ENCODE results near the gene BAHCC1. TPM values are rescaled to one million over a fixed set of nuclear protein-coding genes. Genes with fewer than 3 reads are reported as not detected.
A peak's percentile ranks its signal among the peaks of the same experiment; 100 is the strongest.

BAHCC1 gene
- total RNA-seq, 1 experiment from 2014 or later = 8.7 TPM

GRCh38 chr17:81476097-81476496 is 80.8 kb downstream of the BAHCC1 start:
- Histone ChIP-seq H3K4me3 (ENCODE audit: insufficient read depth, low read depth, low read length) (no peak overlapping the region), H3K36me3 (replicated peaks; ENCODE audit: control insufficient read depth, insufficient read depth, low read length) (no peaks in the 10 kb centered on the region), H3K27me3 (ENCODE audit: control insufficient read depth, insufficient read depth, low read length) (peaks cover 12% of the 10 kb centered on the region)
- DNase-seq = no peak

GRCh38 chr17:81476635-81477034 is 81.4 kb downstream of the BAHCC1 start:
- peaks cover 14% of the 10 kb centered on the region for H3K27me3 ChIP-seq (ENCODE audit: control insufficient read depth, insufficient read depth, low read length)
- no peak for DNase-seq
- no peak overlapping the region for H3K4me3 ChIP-seq (ENCODE audit: insufficient read depth, low read depth, low read length)
- H3K36me3 ChIP-seq (replicated peaks; ENCODE audit: control insufficient read depth, insufficient read depth, low read length) = no peaks in the 10 kb centered on the region

- no peaks in the 10 kb centered on the region for H3K36me3 ChIP-seq (replicated peaks; ENCODE audit: control insufficient read depth, insufficient read depth, low read length)
- DNase-seq = no peak
- peaks cover 19% of the 10 kb centered on the region for H3K27me3 ChIP-seq (ENCODE audit: control insufficient read depth, insufficient read depth, low read length)
- H3K4me3 ChIP-seq (ENCODE audit: insufficient read depth, low read depth, low read length) = no peak overlapping the region
These were observed 81.9 kb downstream of the BAHCC1 start for GRCh38 chr17:81477173-81477572.

GRCh38 chr17:81478119-81478518 is 82.9 kb downstream of the BAHCC1 start:
- DNase-seq = no peak
- H3K4me3 ChIP-seq (ENCODE audit: insufficient read depth, low read depth, low read length) = no peak overlapping the region
- H3K27me3 ChIP-seq (ENCODE audit: control insufficient read depth, insufficient read depth, low read length) = peaks cover 28% of the 10 kb centered on the region
- H3K36me3 ChIP-seq (replicated peaks; ENCODE audit: control insufficient read depth, insufficient read depth, low read length) = no peaks in the 10 kb centered on the region

GRCh38 chr17:81479175-81480071 is 84.2 kb downstream of the BAHCC1 start:
- peaks cover 37% of the 10 kb centered on the region for H3K27me3 ChIP-seq (ENCODE audit: control insufficient read depth, insufficient read depth, low read length)
- H3K4me3 ChIP-seq (ENCODE audit: insufficient read depth, low read depth, low read length) = no peak overlapping the region
- no peaks in the 10 kb centered on the region for H3K36me3 ChIP-seq (replicated peaks; ENCODE audit: control insufficient read depth, insufficient read depth, low read length)
- DNase-seq = no peak

GRCh38 chr17:81480140-81481072 is 85.1 kb downstream of the BAHCC1 start:
- Histone ChIP-seq H3K36me3 (replicated peaks; ENCODE audit: control insufficient read depth, insufficient read depth, low read length) (no peaks in the 10 kb centered on the region), H3K4me3 (ENCODE audit: insufficient read depth, low read depth, low read length) (no peak overlapping the region), H3K27me3 (ENCODE audit: control insufficient read depth, insufficient read depth, low read length) (peaks cover 40% of the 10 kb centered on the region)
- no peak for DNase-seq

GRCh38 chr17:81481073-81481799 is 86.0 kb downstream of the BAHCC1 start:
- peak overlapping the region; percentile 33 for H3K4me3 ChIP-seq (ENCODE audit: insufficient read depth, low read depth, low read length)
- DNase-seq = peak; percentile 99

GRCh38 chr17:81481815-81482505 is 86.7 kb downstream of the BAHCC1 start:
- no peaks in the 10 kb centered on the region for H3K36me3 ChIP-seq (replicated peaks; ENCODE audit: control insufficient read depth, insufficient read depth, low read length)
- DNase-seq = no peak
- peaks cover 40% of the 10 kb centered on the region for H3K27me3 ChIP-seq (ENCODE audit: control insufficient read depth, insufficient read depth, low read length)
- peak overlapping the region; percentile 33 for H3K4me3 ChIP-seq (ENCODE audit: insufficient read depth, low read depth, low read length)

More at GRCh38 chr17:81481073-81481799, 86.0 kb downstream of the BAHCC1 start:
- H3K27me3 ChIP-seq (ENCODE audit: control insufficient read depth, insufficient read depth, low read length) = peaks cover 40% of the 10 kb centered on the region
- H3K36me3 ChIP-seq (replicated peaks; ENCODE audit: control insufficient read depth, insufficient read depth, low read length) = no peaks in the 10 kb centered on the region

GRCh38 chr17:81482673-81483072 is 87.4 kb downstream of the BAHCC1 start:
- Histone ChIP-seq H3K27me3 (ENCODE audit: control insufficient read depth, insufficient read depth, low read length) (peaks cover 43% of the 10 kb centered on the region), H3K36me3 (replicated peaks; ENCODE audit: control insufficient read depth, insufficient read depth, low read length) (no peaks in the 10 kb centered on the region), H3K4me3 (ENCODE audit: insufficient read depth, low read depth, low read length) (no peak overlapping the region)
- no peak for DNase-seq

GRCh38 chr17:81483085-81483861 is 88.0 kb downstream of the BAHCC1 start:
- DNase-seq = peak; percentile 76
- H3K4me3 ChIP-seq (ENCODE audit: insufficient read depth, low read depth, low read length) = peak overlapping the region; percentile 60
- peaks cover 43% of the 10 kb centered on the region for H3K27me3 ChIP-seq (ENCODE audit: control insufficient read depth, insufficient read depth, low read length)
- H3K36me3 ChIP-seq (replicated peaks; ENCODE audit: control insufficient read depth, insufficient read depth, low read length) = no peaks in the 10 kb centered on the region

- peaks cover 43% of the 10 kb centered on the region for H3K27me3 ChIP-seq (ENCODE audit: control insufficient read depth, insufficient read depth, low read length)
- DNase-seq = peak; percentile 78
- H3K4me3 ChIP-seq (ENCODE audit: insufficient read depth, low read depth, low read length) = peak overlapping the region; percentile 60
- H3K36me3 ChIP-seq (replicated peaks; ENCODE audit: control insufficient read depth, insufficient read depth, low read length) = no peaks in the 10 kb centered on the region
These were observed 88.6 kb downstream of the BAHCC1 start for GRCh38 chr17:81483862-81484194.

- no peaks in the 10 kb centered on the region for H3K36me3 ChIP-seq (replicated peaks; ENCODE audit: control insufficient read depth, insufficient read depth, low read length)
- peak overlapping the region; percentile 60 for H3K4me3 ChIP-seq (ENCODE audit: insufficient read depth, low read depth, low read length)
- H3K27me3 ChIP-seq (ENCODE audit: control insufficient read depth, insufficient read depth, low read length) = peaks cover 43% of the 10 kb centered on the region
- DNase-seq = peak; percentile 97
These were observed 89.1 kb downstream of the BAHCC1 start for GRCh38 chr17:81484195-81484979.
